T-cell (primary cell): ENCODE data around the gene TUBG2. TPM values are rescaled to one million over a fixed set of nuclear protein-coding genes. Genes with fewer than 3 reads are reported as not detected.

ENCODE experiments used
- ATAC-seq, 4 experiments: fragments of 200-7000 bp in 3 of 4; fragments of 150-1000 bp in 1 of 4; cut with Tn5 transposase; replicated peaks in 1 of 4; 1 replicate in 3 of 4; 2 replicates in 1 of 4; pipeline ENCODE4 v1.10.0; 2021; ENCODE audit warnings: moderate library complexity in 3 of 4, mild to moderate bottlenecking in 2 of 4, moderate number of reproducible peaks in 1 of 4
- CTCF ChIA-PET, 2 donors: fragments of 300-600 bp; sonication (Branson Sonifier 250); formaldehyde crosslinking; loops; one replicate each; lab custom pipeline; 2022; ENCODE audit warnings: antibody characterized with exemption in 2 of 2; lab: Charles Lee
- POLR2A ChIA-PET, 2 donors: fragments of 300-600 bp; sonication (Branson Sonifier 250); formaldehyde crosslinking; loops; one replicate each; lab custom pipeline; 2022; ENCODE audit warnings: antibody characterized with exemption in 2 of 2; lab: Charles Lee
- DNase-seq, 35 experiments: peaks; one replicate each; pipeline versions ENCODE4 v3.0.0 to v3.0.0-alpha.2; 2013 to 2023
- H3K27ac ChIP-seq: one replicate; pipeline ENCODE4 v1.5.1; 2013; ENCODE audit warnings: low read length
- H3K27me3 ChIP-seq, 2 experiments: replicated peaks in 1 of 2; 1 replicate in 1 of 2; 2 replicates in 1 of 2; pipeline versions ENCODE4 v1.6.1 to v1.7.0; 2013; ENCODE audit warnings: low read length in 1 of 2, mixed read lengths in 1 of 2; ENCODE audit not compliant: control insufficient read depth in 2 of 2, insufficient read depth in 2 of 2; ENCODE audit errors: extremely low read depth in 1 of 2
- H3K36me3 ChIP-seq, 2 donors: 1 replicate in 1 of 2; 2 replicates in 1 of 2; pipeline versions ENCODE4 v1.6.1 to v1.7.0; 2013; ENCODE audit warnings: low read length in 1 of 2; ENCODE audit not compliant: control insufficient read depth in 2 of 2, insufficient read depth in 1 of 2; ENCODE audit errors: extremely low read depth in 1 of 2
- H3K4me1 ChIP-seq, 2 experiments: 1 replicate in 1 of 2; 2 replicates in 1 of 2; pipeline versions ENCODE4 v1.6.1 to v1.7.0; 2013; ENCODE audit warnings: low read length in 2 of 2, mixed read lengths in 1 of 2; ENCODE audit not compliant: insufficient read depth in 2 of 2, control insufficient read depth in 1 of 2; ENCODE audit errors: extremely low read depth in 1 of 2
- H3K4me3 ChIP-seq, 2 donors: 1 replicate in 1 of 2; 2 replicates in 1 of 2; pipeline versions ENCODE4 v1.5.1 to v1.7.0; 2013; ENCODE audit warnings: mild to moderate bottlenecking in 2 of 2, low read length in 1 of 2, moderate library complexity in 1 of 2; ENCODE audit not compliant: control insufficient read depth in 1 of 2; ENCODE audit errors: extremely low read depth in 1 of 2
- H3K9me3 ChIP-seq: 2 replicates; pipeline ENCODE4 v1.7.0; 2013
- H3K27ac Mint-ChIP-seq, 2 donors: one replicate each; pipeline ENCODE4 v1.8.0; 2020 to 2021; ENCODE audit warnings: mild to moderate bottlenecking in 2 of 2, mixed read lengths in 2 of 2
- H3K27me3 Mint-ChIP-seq, 2 donors: one replicate each; pipeline ENCODE4 v1.8.0; 2021 to 2022; ENCODE audit warnings: mixed read lengths in 2 of 2
- H3K36me3 Mint-ChIP-seq: one replicate; pipeline ENCODE4 v1.8.0; 2021; ENCODE audit warnings: mixed read lengths
- H3K4me1 Mint-ChIP-seq, 3 donors: one replicate each; pipeline ENCODE4 v1.8.0; 2020 to 2022; ENCODE audit warnings: mixed read lengths in 3 of 3, mild to moderate bottlenecking in 1 of 3
- H3K4me3 Mint-ChIP-seq, 3 donors: one replicate each; pipeline ENCODE4 v1.8.0; 2020 to 2022; ENCODE audit warnings: mild to moderate bottlenecking in 3 of 3, mixed read lengths in 3 of 3, moderate library complexity in 3 of 3
- H3K9me3 Mint-ChIP-seq, 3 donors: one replicate each; pipeline ENCODE4 v1.8.0; 2020 to 2022; ENCODE audit warnings: mixed read lengths in 3 of 3
- WGBS: methylation state at CpG from one replicate; pipeline ENCODE4 v1.1.5; 2013; ENCODE audit warnings: missing lambda C conversion rate; ENCODE audit not compliant: insufficient coverage; 5-methylcytosine and 5-hydroxymethylcytosine counted together
- total RNA-seq, 35 experiments: library from RNA in 6 of 35; stranded (reverse) in 6 of 35; fragments of 120-200 nt in 1 of 35; gene quantifications; one replicate each; pipeline versions ENCODE4 v1.2.1 to v1.2.4 and lab custom pipeline; 2013 to 2026

The TUBG2 gene
- total RNA-seq, 5 donors from 2014 or later (not counting 1 experiment from before 2014, with no cell fraction given), result 13.7 to 22.3 (median 20.5) TPM

DNA sequence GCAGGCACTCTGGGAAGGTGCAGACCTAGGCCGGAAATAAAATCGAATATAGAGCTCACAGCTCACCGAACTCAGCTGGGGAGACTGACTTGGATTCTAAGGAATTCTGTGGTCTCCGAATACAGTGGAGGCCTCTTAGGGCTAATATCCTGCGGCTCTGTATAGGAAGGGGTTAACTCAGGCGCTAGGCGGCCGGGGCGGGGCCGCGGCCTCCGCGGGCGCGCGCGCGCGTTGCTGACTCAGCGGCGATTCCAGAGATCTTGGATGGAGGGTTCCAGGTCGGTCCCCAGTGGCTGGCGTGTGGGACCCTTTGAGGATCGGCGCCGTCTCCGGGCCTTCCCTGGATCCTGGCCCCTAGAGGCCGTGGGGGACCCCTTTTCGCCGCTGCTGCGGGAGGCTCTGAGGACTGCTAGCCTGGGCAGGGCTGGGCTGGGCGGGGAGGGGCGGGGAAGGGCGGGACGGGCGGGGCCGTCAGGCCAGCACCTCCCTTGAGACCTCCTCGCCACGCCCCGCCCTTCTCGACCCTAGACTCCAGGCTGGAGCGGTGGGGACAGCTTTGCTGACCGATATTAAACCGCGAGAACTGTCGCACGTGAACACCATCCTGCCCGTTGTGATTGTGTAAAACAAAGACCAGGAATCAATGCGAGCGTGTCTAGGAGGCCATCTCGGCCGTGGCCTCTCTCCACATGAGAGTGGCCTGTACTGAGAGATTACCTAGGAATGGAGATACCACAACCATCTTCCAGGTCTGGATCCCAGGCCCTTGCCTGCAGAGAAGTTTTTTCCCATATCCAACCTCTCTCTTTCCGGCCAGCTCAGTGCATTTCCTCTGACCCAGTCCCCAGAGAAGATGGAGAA, 19.1 kb downstream of the TUBG2 start:
- ChIA-PET POLR2A (no interaction called here), CTCF (interaction anchor here in 1 of 2 donors (1.3 kb wide), 1 partner anchor 70 kb away, joined by 7 read pairs; no protein-coding TSS in a partner anchor)
- Mint-ChIP-seq H3K9me3 (no peaks in the 10 kb centered on the region), H3K4me3 (peak overlapping the region; percentile 84 to 87 (median 86)), H3K4me1 (peaks cover 54 to 68% (median 62%) of the 10 kb centered on the region in 3 donors), H3K36me3 (no peaks in the 10 kb centered on the region), H3K27ac (peak overlapping the region; percentile 75 to 78), H3K27me3 (peaks cover 30 to 46% of the 10 kb centered on the region in 2 donors)
- Histone ChIP-seq H3K36me3 (no peaks in the 10 kb centered on the region), H3K27ac (peak overlapping the region; percentile 29), H3K27me3 (peaks cover 7 to 73% of the 10 kb centered on the region in 2 experiments), H3K4me3 (peak overlapping the region; percentile 60 to 80), H3K9me3 (no peaks in the 10 kb centered on the region), H3K4me1 (peaks cover 41 to 90% of the 10 kb centered on the region in 2 experiments)
- peak; percentile 11 to 29 (median 20) for ATAC-seq
- DNase-seq, result peak in 33 of 35 experiments; percentile 29 to 78 (median 56)
- under 1% methylated on average over 39 of the region's 53 CpGs for WGBS

DNA sequence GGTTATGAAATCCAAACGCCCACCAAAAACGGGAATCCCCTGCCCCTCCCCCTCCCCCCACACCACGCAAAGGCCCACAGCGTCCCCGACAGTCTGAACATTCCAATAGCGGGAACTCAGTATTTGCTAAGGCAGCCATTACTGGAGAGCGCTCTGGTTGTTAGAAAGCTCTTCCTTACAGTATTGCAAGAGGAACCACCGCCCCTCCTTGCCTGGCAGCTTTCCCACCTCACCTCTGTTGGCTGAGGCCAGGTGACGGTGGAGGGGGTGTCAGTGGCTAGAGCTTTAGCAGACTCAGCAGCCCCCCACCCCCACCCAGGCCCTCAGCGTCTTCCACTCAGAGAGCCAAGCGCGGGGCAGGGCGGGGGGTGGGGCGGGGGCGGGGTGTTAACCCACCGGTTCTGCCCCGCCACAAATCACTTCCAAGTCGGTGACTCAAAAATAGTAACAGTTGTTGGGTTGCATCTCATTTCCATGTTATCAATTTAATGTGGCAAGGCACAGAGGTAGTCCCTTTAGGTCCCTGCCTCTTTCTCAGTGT, 19.9 kb downstream of the TUBG2 start:
- WGBS, result 6% methylated on average over 3 of the region's 18 CpGs
- no peaks in the 10 kb centered on the region for H3K36me3 ChIP-seq
- no peaks in the 10 kb centered on the region for H3K36me3 Mint-ChIP-seq
- peaks cover 7 to 73% of the 10 kb centered on the region in 2 experiments for H3K27me3 ChIP-seq
- H3K4me1 ChIP-seq, result peaks cover 41 to 91% of the 10 kb centered on the region in 2 experiments
- H3K27ac Mint-ChIP-seq, result peak overlapping the region; percentile 74 to 79
- ATAC-seq (peak; percentile 1 to 3 (median 3)), DNase-seq (peak in 7 of 35 experiments; percentile 23 to 61 (median 27))
- ChIA-PET CTCF (interaction anchor here in 1 of 2 donors (1.3 to 2.8 kb wide), 2 partner anchors 71 to 101 kb away, joined by 7 to 17 read pairs; partner anchors contain the start of gene PSMC3IP), POLR2A (no interaction called here)
- H3K9me3 Mint-ChIP-seq, result no peaks in the 10 kb centered on the region
- peak overlapping the region; percentile 74 to 87 (median 84) for H3K4me3 Mint-ChIP-seq
- peak overlapping the region in 1 of 2 donors; percentile 60 for H3K4me3 ChIP-seq
- H3K27me3 Mint-ChIP-seq, result peaks cover 31 to 50% of the 10 kb centered on the region in 2 donors
- peaks cover 58 to 75% (median 70%) of the 10 kb centered on the region in 3 donors for H3K4me1 Mint-ChIP-seq
- H3K27ac ChIP-seq, result peak overlapping the region; percentile 62
- H3K9me3 ChIP-seq, result no peaks in the 10 kb centered on the region

DNA sequence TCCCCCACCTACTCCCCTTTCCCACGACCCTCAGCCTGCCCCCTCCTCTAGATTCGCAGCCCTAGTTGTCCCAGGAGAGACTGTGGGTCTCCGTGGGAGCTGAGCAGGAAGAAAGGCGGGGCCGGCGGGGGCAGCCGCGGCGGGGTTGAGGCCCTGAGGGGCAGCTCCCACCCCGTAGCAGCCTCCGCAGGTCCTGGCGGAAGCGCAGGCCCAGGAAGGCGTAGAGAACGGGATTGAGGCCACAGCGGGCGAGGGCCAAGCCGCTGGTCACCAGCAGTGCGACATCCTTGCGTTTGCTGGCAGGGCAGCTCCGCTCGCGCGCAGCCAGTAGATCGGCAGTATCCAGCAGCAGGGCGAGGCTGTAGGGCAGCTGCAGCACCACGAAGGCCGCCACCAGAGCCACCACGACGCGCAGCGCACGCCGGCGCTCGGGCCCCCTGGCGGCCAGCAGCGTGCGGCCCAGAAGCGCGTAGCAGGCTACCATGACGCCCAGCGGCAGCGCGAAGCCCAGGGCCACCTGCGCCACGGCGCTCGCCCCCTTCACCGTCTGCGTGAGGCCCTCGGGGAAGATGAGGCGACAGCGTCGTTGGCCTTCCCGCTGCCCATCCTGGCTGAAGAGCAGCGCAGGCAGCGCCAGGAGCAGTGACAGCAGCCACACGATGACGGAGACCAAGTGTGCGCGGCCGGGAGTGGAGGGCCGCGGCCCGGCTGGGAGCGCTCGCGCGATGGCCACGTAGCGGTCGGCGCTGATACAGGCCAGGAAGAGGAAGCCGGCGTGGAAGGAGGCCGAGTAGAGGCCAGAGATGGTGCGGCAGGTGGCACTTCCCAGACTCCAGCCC, 20.6 kb downstream of the TUBG2 start:
- Mint-ChIP-seq H3K4me1 (peaks cover 52 to 71% (median 63%) of the 10 kb centered on the region in 3 donors), H3K4me3 (peak overlapping the region; percentile 73 to 87 (median 74)), H3K36me3 (no peaks in the 10 kb centered on the region), H3K27me3 (peaks cover 27 to 48% of the 10 kb centered on the region in 2 donors), H3K9me3 (no peaks in the 10 kb centered on the region), H3K27ac (peak overlapping the region; percentile 74 to 87)
- Histone ChIP-seq H3K4me1 (peaks cover 37 to 84% of the 10 kb centered on the region in 2 experiments), H3K36me3 (no peaks in the 10 kb centered on the region), H3K4me3 (peak overlapping the region; percentile 47 to 60), H3K9me3 (no peaks in the 10 kb centered on the region), H3K27ac (peak overlapping the region; percentile 62), H3K27me3 (peaks cover 3 to 68% of the 10 kb centered on the region in 2 experiments)
- peak; percentile 53 to 65 (median 58) for ATAC-seq
- ChIA-PET POLR2A (no interaction called here), CTCF (interaction anchor here (0.5 to 2.8 kb wide), 4 partner anchors 32 to 101 kb away, joined by 3 to 17 read pairs (median 6); partner anchors contain the start of genes PSMC3IP (in 1 of the 2), RETREG3 (in 1 of the 2) and TUBG1 (in 1 of the 2))
- 9% methylated on average over 76 of the region's 78 CpGs for WGBS
- DNase-seq, result peak; percentile 39 to 87 (median 62)

DNA sequence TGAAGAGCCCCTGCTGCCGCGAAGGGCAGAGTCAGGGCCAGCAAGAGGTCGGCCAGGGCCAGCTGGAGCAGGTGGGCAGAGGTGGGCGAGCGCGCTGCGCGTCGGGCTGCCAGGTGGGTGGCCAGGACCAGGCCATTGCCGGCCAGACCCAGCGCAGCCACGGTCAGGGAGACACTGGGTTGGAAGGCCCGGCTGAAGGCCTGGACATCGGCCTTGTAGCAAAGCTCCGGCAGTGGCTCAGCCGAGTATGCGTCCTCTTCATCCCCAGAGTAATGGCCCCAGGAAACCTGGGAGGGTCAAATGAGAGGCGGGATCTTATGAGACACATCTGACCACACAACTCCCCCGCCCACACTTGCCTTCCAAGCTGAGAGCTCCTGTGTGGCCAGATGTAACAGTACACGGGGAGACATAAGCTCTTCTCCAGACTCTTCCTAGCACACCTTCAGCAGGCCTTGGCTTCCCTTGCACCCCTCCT, 21.3 kb downstream of the TUBG2 start:
- H3K9me3 Mint-ChIP-seq, result no peaks in the 10 kb centered on the region
- Histone ChIP-seq H3K4me1 (peaks cover 36 to 78% of the 10 kb centered on the region in 2 experiments), H3K36me3 (no peaks in the 10 kb centered on the region), H3K9me3 (no peaks in the 10 kb centered on the region), H3K27ac (no peak overlapping the region), H3K27me3 (peaks cover 2 to 61% of the 10 kb centered on the region in 2 experiments), H3K4me3 (peak overlapping the region in 1 of 2 donors; percentile 47)
- H3K27ac Mint-ChIP-seq, result peak overlapping the region; percentile 64 to 69
- peaks cover 27 to 46% of the 10 kb centered on the region in 2 donors for H3K27me3 Mint-ChIP-seq
- no peak for ATAC-seq
- peak in 1 of 35 experiments; percentile 12 for DNase-seq
- CTCF ChIA-PET, result interaction anchor here (0.5 to 2.8 kb wide), 3 partner anchors 33 to 102 kb away, joined by 3 to 17 read pairs (median 4); partner anchors contain the start of genes PSMC3IP (in 1 of the 2), RETREG3 (in 1 of the 2) and TUBG1 (in 1 of the 2)
- no peaks in the 10 kb centered on the region for H3K36me3 Mint-ChIP-seq
- peaks cover 51 to 66% (median 61%) of the 10 kb centered on the region in 3 donors for H3K4me1 Mint-ChIP-seq
- peak overlapping the region; percentile 43 to 87 (median 56) for H3K4me3 Mint-ChIP-seq
- POLR2A ChIA-PET, result no interaction called here
- 83% methylated on average over 20 of the region's 20 CpGs for WGBS

DNA sequence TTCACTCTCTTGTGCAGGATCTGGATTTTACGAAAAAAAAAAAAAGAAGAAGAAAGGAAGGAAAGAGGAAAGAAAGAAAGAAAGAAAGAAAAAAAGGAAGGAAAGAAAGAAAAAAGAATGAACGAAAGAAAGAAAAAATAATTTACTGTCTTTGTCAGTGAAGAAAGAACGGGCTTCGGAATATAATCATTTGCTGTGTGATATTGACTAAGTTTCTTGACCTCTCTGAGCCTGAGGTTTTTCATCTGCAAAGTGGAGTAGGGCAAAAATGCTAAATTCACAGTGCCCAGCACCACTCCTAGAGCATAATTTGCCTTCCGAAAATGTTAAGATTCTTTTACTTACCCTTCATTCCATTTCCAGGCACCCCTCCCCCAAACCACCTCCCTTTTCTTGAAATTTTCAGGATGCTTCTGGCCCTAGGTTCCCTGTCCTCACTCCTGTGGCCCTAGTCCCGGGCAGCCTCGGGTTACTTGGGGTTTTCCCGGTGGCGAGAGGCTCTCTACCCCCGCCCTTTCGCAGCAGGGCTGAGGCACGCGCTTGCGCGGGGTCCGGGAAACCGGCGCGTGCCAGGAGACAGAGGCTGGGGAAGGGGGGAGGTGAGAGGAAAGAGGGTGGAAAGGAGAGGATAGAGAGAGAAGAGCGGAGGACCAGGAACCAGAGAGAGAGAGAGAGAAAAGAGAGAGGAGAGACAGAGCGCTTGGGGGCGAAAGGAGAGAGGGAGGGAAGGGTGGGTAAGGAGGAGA, 23.1 kb downstream of the TUBG2 start, which contains the start of gene CNTNAP1:
Gene CNTNAP1 (plus strand): TSS at position 556 of the 746 bp plus-strand sequence. CDS start 299 bp downstream, outside the sequence.
- ChIA-PET CTCF (no interaction called here), POLR2A (interaction anchor here in 1 of 2 donors (0.5 to 0.7 kb wide), 2 partner anchors 16 to 77 kb away, joined by 3 to 4 read pairs; no protein-coding TSS in a partner anchor)
- peaks cover 2 to 44% of the 10 kb centered on the region in 2 experiments for H3K27me3 ChIP-seq
- no peaks in the 10 kb centered on the region for H3K9me3 ChIP-seq
- peaks cover 24 to 42% of the 10 kb centered on the region in 2 donors for H3K27me3 Mint-ChIP-seq
- H3K27ac Mint-ChIP-seq, result peak within 1 kb of the TSS; percentile 16 to 69
- DNase-seq, result peak in 1 of 35 experiments; percentile 43
- no peaks in the 10 kb centered on the region for H3K36me3 ChIP-seq
- peaks cover 45 to 60% (median 56%) of the 10 kb centered on the region in 3 donors for H3K4me1 Mint-ChIP-seq
- H3K9me3 Mint-ChIP-seq, result no peaks in the 10 kb centered on the region
- WGBS, result 7% methylated on average over 16 of the region's 22 CpGs
- peak within 1 kb of the TSS; percentile 16 to 58 for H3K4me3 ChIP-seq
- no peak within 1 kb of the TSS for H3K27ac ChIP-seq
- peaks cover 22 to 62% of the 10 kb centered on the region in 2 experiments for H3K4me1 ChIP-seq
- H3K36me3 Mint-ChIP-seq, result no peaks in the 10 kb centered on the region
- peak within 1 kb of the TSS; percentile 55 to 87 (median 65) for H3K4me3 Mint-ChIP-seq
- ATAC-seq, result no peak
